Dendritic cell treated with granulocyte-macrophage colony-stimulating factor and Interleukin-4, amounts not matched to agents 40 ng/mL and 50 ng/mL, for 4 days (primary cell): ENCODE measurements around the gene WFDC8.
"Not testable (repeated sequence)": the region's sequence is repeated elsewhere in the genome, so short reads cannot be mapped to it uniquely, and the experiment has no call there.

ENCODE experiments used
- H3K27ac Mint-ChIP-seq: one replicate; pipeline ENCODE4 v1.8.0; 2022; ENCODE audit warnings: mild to moderate bottlenecking, mixed read lengths
- H3K27me3 Mint-ChIP-seq: one replicate; pipeline ENCODE4 v1.8.0; 2022; ENCODE audit warnings: mild to moderate bottlenecking, mixed read lengths
- H3K36me3 Mint-ChIP-seq: one replicate; pipeline ENCODE4 v1.8.0; 2022; ENCODE audit warnings: low read depth, mixed read lengths
- H3K4me1 Mint-ChIP-seq: one replicate; pipeline ENCODE4 v1.8.0; 2022; ENCODE audit warnings: low read depth, mixed read lengths
- H3K4me3 Mint-ChIP-seq: one replicate; pipeline ENCODE4 v1.8.0; 2022; ENCODE audit warnings: mild to moderate bottlenecking, moderate library complexity, mixed read lengths
- H3K9me3 Mint-ChIP-seq: one replicate; pipeline ENCODE4 v1.8.0; 2022; ENCODE audit warnings: mixed read lengths
- intact Hi-C: fragments of 100-400 bp; cut with micrococcal nuclease; formaldehyde crosslinking; loops from one replicate; pipeline ENCODE4 v1.15.0; 2022

The WFDC8 gene

DNA sequence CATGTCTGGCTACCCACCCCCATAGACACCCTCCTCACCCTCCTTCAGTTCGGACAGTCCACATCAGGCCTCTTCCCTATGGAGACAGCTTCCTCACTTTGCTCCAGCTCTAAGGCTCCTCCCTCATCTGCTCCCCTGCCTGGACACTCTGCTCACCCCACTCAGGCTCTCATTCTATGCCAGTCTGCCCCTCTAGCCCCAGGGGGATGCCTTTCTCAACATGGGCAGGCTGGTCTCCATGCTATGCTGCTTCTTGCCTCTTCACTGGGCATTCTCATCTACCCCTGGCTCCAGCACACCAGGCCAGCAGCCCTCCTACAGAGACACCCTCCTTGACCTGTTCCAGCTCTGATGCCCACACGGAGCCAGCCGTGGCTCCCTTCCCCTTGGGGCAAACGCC, at the start of gene WFDC8:
Gene WFDC8 (minus strand): TSS at position 101 of the 400 bp plus-strand sequence. CDS start 37 bp downstream, at position 64.
- Mint-ChIP-seq H3K4me3 (no peak within 1 kb of the TSS), H3K9me3 (no peaks in the 10 kb centered on the region), H3K36me3 (no peaks in the 10 kb centered on the region), H3K27ac (no peak within 1 kb of the TSS), H3K4me1 (no peaks in the 10 kb centered on the region), H3K27me3 (peaks cover 23% of the 10 kb centered on the region)
- intact Hi-C loops, result no loop called here

DNA sequence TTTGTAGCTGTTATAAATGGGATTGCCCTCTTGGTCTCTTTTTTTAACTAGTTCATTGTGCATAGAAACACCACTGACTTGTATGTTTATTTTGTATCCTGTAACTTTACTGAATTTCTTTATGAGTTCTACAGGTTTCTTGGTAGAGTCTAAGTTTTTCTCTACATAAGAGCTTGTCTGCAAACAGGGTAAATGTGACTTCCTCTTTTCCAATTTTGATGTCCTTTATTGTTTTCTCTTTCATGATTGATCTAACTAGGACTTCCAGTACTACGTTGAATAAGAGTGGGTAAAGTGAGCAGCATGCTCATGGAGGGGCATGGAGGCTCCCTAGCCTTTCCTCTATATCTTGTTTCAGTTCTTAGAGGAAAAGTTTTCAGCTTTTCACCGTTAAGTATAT, 47.5 kb upstream of the WFDC8 start:
- Mint-ChIP-seq H3K4me1 (no peaks in the 10 kb centered on the region), H3K9me3 (peaks cover 7% of the 10 kb centered on the region), H3K4me3 (no peak overlapping the region), H3K36me3 (no peaks in the 10 kb centered on the region), H3K27ac (no peak overlapping the region), H3K27me3 (peaks cover 15% of the 10 kb centered on the region)
- intact Hi-C loops, result no loop called here

DNA sequence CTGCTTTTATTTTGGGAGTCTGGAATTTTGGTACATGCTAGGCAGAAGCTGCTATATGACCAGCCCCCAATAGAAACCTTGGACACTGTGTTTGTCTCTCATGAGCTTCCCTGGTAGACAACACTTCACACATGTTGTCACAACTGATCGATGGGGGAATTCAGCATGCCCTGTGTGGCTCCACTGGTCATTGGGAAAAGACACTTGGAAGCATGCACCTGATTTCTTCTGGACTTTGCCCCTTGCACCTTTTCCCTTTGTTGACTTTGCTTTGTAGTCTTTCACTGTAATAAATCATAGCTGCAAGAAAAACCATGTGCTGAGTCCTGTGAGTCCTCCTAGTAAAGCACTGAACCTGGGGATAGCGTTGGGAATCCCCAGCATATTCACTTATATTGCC, 42.5 kb upstream of the WFDC8 start:
- H3K27ac Mint-ChIP-seq, result no peak overlapping the region
- H3K27me3 Mint-ChIP-seq, result peaks cover 24% of the 10 kb centered on the region
- H3K4me1 Mint-ChIP-seq, result no peaks in the 10 kb centered on the region
- no peaks in the 10 kb centered on the region for H3K36me3 Mint-ChIP-seq
- intact Hi-C loops, result no loop called here
- peaks cover 7% of the 10 kb centered on the region for H3K9me3 Mint-ChIP-seq
- no peak overlapping the region for H3K4me3 Mint-ChIP-seq

DNA sequence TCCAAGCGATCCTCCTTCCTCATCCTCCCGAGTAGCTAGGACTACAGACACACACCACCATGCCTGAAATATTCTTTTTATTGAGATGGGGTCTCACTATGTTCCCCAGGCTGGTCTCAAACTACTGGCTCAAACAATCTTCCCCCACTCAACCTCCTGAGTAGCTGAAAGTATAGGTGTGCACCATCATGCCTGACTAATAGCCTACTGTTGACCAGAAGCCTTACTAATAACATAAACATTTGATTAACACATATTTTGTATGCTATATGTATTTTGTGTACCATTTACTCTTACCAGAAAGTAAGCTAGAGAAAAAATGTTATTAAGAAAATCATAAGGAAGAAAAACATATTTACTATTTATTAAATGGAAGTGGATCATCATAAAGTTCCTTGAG, 38.5 kb upstream of the WFDC8 start:
- Mint-ChIP-seq H3K9me3 (no peaks in the 10 kb centered on the region), H3K27me3 (peaks cover 20% of the 10 kb centered on the region), H3K4me1 (no peaks in the 10 kb centered on the region), H3K27ac (no peak overlapping the region), H3K36me3 (no peaks in the 10 kb centered on the region), H3K4me3 (no peak overlapping the region)
- intact Hi-C loops, result no loop called here

DNA sequence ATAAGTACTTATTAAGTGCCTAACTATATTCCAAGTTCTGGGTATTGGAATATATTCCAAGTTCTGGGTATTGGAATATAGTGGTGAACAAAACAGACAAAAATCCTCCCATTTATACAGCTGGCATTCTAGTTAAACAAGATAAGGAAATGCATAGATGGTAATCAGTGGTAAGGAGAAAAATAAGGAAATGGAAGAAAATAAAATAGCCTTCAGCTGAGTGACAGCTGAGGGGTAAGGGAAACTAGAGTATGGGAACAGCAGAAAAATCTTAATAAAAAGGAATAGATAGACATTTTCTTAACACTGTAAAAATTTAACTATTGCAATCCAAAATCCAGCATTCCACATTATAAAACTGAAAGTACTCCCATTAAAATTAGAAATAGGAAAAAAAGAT, 33.2 kb upstream of the WFDC8 start:
- H3K27me3 Mint-ChIP-seq, result peaks cover 6% of the 10 kb centered on the region
- H3K4me3 Mint-ChIP-seq, result no peak overlapping the region
- H3K4me1 Mint-ChIP-seq, result no peaks in the 10 kb centered on the region
- no peaks in the 10 kb centered on the region for H3K36me3 Mint-ChIP-seq
- peaks cover 8% of the 10 kb centered on the region for H3K9me3 Mint-ChIP-seq
- intact Hi-C loops, result no loop called here
- no peak overlapping the region for H3K27ac Mint-ChIP-seq

DNA sequence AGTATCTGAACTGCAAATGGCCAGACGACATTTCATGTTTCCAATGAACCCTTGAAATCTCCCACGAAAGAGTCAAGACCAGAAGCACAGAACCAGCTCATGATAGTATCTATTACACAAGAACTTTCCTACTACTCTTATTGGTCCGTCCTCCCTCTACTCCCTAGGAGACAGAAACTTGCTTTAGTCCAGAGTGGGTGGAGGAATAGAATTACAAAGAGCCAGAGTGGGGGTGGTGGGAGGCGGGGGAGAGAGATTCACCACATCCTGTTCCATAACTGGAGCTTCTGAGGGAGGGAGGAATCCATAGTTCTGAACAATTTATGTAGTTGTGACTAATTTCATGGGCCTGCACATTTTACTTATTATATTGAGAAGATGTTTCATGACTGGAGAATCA, 32.0 kb upstream of the WFDC8 start:
- intact Hi-C loops, result no loop called here
- Mint-ChIP-seq H3K27ac (no peak overlapping the region), H3K9me3 (peaks cover 20% of the 10 kb centered on the region), H3K4me3 (no peak overlapping the region), H3K4me1 (no peaks in the 10 kb centered on the region), H3K36me3 (no peaks in the 10 kb centered on the region), H3K27me3 (peaks cover 3% of the 10 kb centered on the region)

DNA sequence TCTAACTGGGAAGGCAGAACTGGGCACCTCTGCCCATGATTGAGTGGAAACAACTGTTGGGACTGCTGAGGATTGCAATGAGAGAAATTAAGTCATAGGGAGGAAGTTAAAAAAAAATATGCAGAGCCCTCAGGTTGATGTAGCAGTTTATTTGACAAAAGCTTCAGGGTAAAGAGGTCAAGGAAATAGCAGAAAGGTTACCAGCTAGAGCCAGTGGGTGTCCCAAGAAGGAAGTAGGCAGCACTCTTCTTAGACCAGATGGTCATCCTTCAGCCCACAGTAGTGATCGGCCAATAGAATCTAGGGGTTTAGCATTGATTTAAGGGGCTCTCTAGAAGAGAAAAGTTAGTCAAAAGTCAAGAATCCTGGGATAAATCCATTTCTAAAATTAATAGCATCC, 28.7 kb upstream of the WFDC8 start:
- intact Hi-C loops, result no loop called here
- no peaks in the 10 kb centered on the region for H3K36me3 Mint-ChIP-seq
- peaks cover 10% of the 10 kb centered on the region for H3K27me3 Mint-ChIP-seq
- H3K9me3 Mint-ChIP-seq, result peaks cover 24% of the 10 kb centered on the region
- H3K4me1 Mint-ChIP-seq, result no peaks in the 10 kb centered on the region
- H3K4me3 Mint-ChIP-seq, result no peak overlapping the region
- no peak overlapping the region for H3K27ac Mint-ChIP-seq

DNA sequence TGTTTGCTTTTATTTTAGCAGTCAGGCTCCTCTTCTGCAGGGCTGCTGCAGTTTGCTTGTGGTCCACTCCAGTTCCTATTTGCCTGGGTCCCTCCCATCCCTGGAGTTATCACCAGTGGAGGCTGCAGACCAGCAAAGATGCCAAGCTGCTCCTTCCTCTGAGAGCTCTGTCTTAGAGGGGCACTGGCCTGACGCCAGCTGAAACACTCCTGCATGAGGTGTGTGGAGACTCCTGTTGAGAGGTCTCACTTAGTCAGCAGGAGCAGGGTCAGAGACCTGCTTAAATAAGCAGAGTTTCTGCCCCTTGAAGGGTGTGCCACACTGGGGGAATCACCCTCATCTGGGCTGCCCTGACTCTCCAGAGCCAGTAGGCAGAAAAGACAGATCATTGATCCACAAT, 16.2 kb upstream of the WFDC8 start:
- Mint-ChIP-seq H3K27me3 (peaks cover 42% of the 10 kb centered on the region), H3K36me3 (no peaks in the 10 kb centered on the region), H3K4me1 (peaks cover 7% of the 10 kb centered on the region), H3K27ac (no peak overlapping the region), H3K9me3 (no peaks in the 10 kb centered on the region), H3K4me3 (no peak overlapping the region)
- intact Hi-C loops, result no loop called here

DNA sequence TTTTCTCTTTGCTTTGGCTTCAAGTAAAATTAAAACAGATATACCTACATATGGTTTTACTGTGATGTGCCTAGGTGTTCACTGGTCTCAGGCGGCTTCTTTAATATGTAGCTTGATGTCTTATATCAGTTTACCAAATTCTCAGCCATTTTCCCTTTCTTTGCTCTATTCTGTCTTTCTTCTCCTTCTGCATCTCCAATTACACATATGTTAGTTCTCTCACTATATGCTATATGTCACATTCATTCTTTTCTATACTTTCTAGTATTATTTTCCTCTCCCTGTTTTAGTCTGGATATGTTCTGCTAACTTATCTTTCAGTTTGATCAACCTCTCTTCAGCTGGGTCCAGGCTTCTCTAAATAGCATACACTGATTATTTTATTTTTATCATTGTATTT, 14.4 kb upstream of the WFDC8 start:
- Mint-ChIP-seq H3K27me3 (peaks cover 38% of the 10 kb centered on the region), H3K36me3 (no peaks in the 10 kb centered on the region), H3K4me3 (no peak overlapping the region), H3K27ac (no peak overlapping the region), H3K4me1 (peaks cover 7% of the 10 kb centered on the region), H3K9me3 (no peaks in the 10 kb centered on the region)
- intact Hi-C loops, result no loop called here

DNA sequence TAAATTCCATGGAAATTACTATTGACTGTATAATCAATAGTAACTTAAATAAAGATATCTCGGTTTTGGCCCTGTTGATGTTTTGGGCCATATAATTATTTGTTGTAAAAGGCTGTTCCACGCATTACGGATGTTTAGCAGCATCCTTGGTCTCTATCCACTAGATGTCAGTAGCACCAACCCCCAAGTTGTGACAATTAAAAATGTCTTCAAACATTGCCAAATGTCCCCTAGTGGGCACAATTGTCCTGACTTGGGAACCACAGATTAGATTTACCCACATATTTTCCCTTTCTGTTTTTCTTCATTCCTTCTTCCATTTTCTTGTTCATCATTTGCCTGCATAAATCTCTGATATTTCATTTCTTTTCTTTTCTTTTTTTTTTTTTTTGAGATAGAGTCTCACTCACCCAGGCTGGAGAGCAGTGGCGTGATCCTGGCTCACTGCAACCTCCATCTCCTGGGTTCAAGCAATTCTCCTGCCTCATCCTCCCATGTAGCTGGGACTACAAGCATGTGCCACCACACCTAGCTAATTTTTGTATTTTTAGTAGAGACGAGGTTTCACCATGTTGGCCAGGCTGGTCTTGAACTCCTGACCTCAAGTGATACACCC, 13.6 kb upstream of the WFDC8 start:
- Mint-ChIP-seq H3K4me3 (no peak overlapping the region), H3K4me1 (peaks cover 7% of the 10 kb centered on the region), H3K36me3 (no peaks in the 10 kb centered on the region), H3K9me3 (no peaks in the 10 kb centered on the region), H3K27me3 (peaks cover 33% of the 10 kb centered on the region), H3K27ac (no peak overlapping the region)
- intact Hi-C loops, result loop anchor here (1.0 kb wide), 1 partner anchor 179 kb away; no protein-coding TSS in a partner anchor

DNA sequence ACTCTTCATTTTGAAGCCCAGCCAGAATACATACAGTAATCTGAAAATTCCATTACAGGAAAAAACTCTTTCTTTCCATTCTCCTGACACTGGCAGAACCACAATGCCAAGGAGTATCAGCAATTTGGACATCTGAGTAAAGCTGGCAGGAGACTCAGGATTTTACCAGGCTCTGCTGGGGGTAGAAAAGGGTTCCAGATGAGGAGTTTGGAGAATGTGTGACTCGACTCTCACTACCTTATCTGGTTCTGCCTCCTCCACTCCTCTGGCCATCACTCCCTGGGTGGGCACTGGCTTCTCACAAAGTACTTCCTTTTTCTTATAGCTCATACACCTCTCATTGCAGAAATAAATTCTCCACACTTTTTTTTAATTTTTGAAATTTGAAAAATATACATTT, 10.6 kb upstream of the WFDC8 start:
- intact Hi-C loops, result no loop called here
- Mint-ChIP-seq H3K9me3 (no peaks in the 10 kb centered on the region), H3K4me1 (no peaks in the 10 kb centered on the region), H3K27ac (no peak overlapping the region), H3K36me3 (no peaks in the 10 kb centered on the region), H3K27me3 (peaks cover 23% of the 10 kb centered on the region), H3K4me3 (no peak overlapping the region)

DNA sequence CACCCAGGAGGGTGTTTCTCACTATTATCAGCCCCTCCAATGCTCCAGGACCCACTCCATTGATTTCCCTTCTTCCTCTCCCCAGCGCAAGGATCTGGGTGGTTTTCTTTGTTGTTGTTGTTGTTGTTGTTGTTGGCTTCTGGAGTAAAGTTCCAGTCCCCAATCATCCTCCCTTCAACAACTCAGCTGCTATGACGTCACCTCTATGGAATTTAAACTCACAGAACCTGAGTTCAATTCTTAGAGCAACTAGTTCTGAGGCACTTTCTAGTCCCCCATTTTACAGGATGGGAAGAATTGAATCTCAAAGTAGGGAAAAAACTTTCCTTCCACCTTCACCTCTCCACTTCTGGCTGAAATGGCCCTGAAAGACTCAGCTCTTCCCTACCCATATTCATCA, 9.7 kb upstream of the WFDC8 start:
- no peaks in the 10 kb centered on the region for H3K9me3 Mint-ChIP-seq
- H3K36me3 Mint-ChIP-seq, result no peaks in the 10 kb centered on the region

DNA sequence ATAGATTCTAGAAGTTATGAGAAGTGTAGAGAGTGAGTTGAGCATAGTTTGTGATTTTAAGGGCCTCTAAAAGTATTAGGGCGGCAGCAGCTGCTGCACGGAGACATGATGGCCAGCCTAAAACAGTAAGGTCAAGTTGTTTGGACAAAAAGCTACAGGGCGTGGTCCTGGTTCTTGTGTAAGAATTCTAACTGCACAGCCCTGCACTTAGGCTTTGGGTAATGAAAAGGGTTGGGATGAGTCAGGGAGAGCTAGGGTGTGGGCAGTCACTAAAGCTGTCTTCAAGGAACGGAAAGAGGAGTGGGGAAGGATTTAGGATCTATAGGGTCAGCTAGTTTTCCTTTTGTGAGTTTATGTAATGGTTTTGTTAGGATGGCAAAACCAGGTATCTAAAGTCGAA, 6.9 kb upstream of the WFDC8 start:
- H3K4me3 Mint-ChIP-seq, H3K4me1 Mint-ChIP-seq, H3K27ac Mint-ChIP-seq, H3K9me3 Mint-ChIP-seq, H3K36me3 Mint-ChIP-seq, intact Hi-C loops: not testable (repeated sequence)
- H3K27me3 Mint-ChIP-seq, result peaks cover 15% of the 10 kb centered on the region

More for the DNA sequence above, 9.7 kb upstream of the WFDC8 start:
- Mint-ChIP-seq H3K4me3 (no peak overlapping the region), H3K27me3 (peaks cover 14% of the 10 kb centered on the region), H3K27ac (no peak overlapping the region), H3K4me1 (no peaks in the 10 kb centered on the region)
- intact Hi-C loops, result no loop called here

DNA sequence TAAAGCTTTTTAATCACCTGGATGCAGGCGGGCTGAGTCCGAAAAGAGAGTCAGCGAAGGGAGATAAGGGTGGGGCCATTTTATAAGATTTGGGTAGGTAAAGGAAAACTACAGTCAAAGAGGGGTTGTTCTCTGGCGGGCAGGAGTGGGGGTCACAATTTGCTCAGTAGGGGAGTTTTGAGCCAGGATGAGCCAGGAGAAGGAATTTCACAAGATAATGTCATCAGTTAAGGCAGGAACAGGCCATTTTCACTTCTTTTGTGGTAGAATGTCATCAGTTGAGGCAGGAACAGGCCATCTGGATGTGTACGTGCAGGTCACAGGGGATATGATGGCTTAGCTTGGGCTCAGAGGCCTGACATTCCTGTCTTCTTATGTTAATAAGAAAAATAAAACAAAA, 5.2 kb upstream of the WFDC8 start:
- H3K36me3 Mint-ChIP-seq, H3K4me3 Mint-ChIP-seq, intact Hi-C loops, H3K4me1 Mint-ChIP-seq, H3K27ac Mint-ChIP-seq, H3K9me3 Mint-ChIP-seq: not testable (repeated sequence)
- peaks cover 24% of the 10 kb centered on the region for H3K27me3 Mint-ChIP-seq

DNA sequence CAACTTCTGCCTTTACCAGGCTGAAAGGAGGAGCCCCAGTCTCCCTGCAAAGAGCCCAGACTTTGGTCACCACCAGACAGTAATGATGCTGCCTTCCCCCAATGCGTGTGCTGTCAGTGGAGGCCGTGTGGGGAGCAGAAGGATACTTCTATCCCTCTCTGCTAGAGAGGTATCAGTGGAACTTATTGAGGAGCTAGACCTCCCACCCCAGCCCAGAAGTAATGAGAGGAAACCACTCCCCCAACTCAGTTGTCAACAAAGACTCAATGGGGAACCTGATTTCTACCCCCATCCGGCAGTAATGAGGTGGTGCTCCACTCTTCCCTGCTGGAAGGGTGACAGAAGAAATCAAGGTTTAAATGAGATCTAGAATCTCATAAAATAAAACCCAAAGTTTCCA, 4.4 kb upstream of the WFDC8 start:
- intact Hi-C loops, result no loop called here
- no peak overlapping the region for H3K4me3 Mint-ChIP-seq
- peaks cover 23% of the 10 kb centered on the region for H3K27me3 Mint-ChIP-seq
- H3K9me3 Mint-ChIP-seq, result no peaks in the 10 kb centered on the region
- H3K4me1 Mint-ChIP-seq, result no peaks in the 10 kb centered on the region
- H3K36me3 Mint-ChIP-seq, result no peaks in the 10 kb centered on the region
- no peak overlapping the region for H3K27ac Mint-ChIP-seq
